ENCODE results near the gene SLC24A3. TPM values are rescaled to one million over a fixed set of nuclear protein-coding genes. Genes with fewer than 3 reads are reported as not detected.

Gene SLC24A3
- total and polyA plus RNA-seq, 7 donors, result 0.92 to 20.8 (median 13.5) TPM

DNA sequence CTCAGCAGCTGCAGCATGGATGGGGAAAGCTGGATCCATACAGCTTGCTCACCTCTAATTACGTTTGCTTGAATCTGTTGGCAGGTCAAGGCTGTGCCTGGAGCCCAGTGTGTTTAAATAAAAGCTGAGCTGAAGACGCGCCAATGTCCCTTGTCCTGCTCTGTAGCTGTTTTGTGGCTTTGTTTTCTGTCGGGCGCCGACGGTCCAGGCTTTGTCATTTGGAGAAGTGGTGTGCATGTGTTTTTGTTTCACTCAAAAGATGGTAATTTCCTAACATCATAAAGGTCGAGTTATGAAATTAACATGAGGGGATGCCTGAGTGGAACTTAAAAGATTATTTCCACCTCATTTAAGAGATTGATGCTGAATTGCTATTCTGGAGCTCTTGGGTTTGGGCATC is 107.6 kb downstream of the SLC24A3 start:
- intact Hi-C loops (cut with DNase I), result no loop called here
- peaks cover 0 to 10% (median 0%) of the 10 kb centered on the region in 4 donors for H3K4me1 ChIP-seq
- no peak overlapping the region for H3K4me3 ChIP-seq
- TF ChIP-seq POLR2A (IDR thresholded peaks at IDR 0.05), result no peak
- no peak for TF ChIP-seq EP300 (IDR thresholded peaks at IDR 0.05)
- TF ChIP-seq, protein P1, sequence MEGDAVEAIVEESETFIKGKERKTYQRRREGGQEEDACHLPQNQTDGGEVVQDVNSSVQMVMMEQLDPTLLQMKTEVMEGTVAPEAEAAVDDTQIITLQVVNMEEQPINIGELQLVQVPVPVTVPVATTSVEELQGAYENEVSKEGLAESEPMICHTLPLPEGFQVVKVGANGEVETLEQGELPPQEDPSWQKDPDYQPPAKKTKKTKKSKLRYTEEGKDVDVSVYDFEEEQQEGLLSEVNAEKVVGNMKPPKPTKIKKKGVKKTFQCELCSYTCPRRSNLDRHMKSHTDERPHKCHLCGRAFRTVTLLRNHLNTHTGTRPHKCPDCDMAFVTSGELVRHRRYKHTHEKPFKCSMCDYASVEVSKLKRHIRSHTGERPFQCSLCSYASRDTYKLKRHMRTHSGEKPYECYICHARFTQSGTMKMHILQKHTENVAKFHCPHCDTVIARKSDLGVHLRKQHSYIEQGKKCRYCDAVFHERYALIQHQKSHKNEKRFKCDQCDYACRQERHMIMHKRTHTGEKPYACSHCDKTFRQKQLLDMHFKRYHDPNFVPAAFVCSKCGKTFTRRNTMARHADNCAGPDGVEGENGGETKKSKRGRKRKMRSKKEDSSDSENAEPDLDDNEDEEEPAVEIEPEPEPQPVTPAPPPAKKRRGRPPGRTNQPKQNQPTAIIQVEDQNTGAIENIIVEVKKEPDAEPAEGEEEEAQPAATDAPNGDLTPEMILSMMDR (IDR thresholded peaks at IDR 0.05), result no peak
- no peak for TF ChIP-seq POLR2AphosphoS5 (IDR thresholded peaks at IDR 0.05)
- no peak for DNase-seq
- H3K9me3 ChIP-seq, result no peaks in the 10 kb centered on the region
- 73 to 83% methylated on average over 8 of the region's 8 CpGs for WGBS, 2 donors
- no peaks in the 10 kb centered on the region for H3K36me3 ChIP-seq
- H3K27ac ChIP-seq, result no peak overlapping the region
- no peaks in the 10 kb centered on the region for H3K27me3 ChIP-seq

DNA sequence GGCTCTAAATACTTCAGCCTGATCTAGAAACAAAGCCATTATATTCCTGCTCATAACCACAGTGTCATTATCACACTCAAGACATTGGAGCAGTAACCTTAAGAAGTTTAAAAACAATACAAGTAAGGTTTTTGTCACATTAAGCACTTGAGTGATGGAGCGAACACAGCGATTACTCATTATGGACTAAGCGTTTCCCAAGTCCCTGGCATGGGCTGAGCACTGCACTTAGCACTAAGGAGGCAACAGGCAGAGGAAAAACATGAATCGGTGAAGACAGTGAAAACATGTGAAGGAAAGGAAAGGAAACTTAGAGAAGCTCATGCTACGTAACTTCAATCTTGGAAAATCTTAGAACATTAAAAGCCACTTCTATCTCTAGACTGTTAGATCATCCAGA is 108.7 kb downstream of the SLC24A3 start:
- H3K27me3 ChIP-seq, result no peaks in the 10 kb centered on the region
- H3K4me3 ChIP-seq, result no peak overlapping the region
- TF ChIP-seq, protein P1 (IDR thresholded peaks at IDR 0.05), result no peak
- TF ChIP-seq POLR2A (IDR thresholded peaks at IDR 0.05) (no peak), POLR2AphosphoS5 (IDR thresholded peaks at IDR 0.05) (no peak), EP300 (IDR thresholded peaks at IDR 0.05) (no peak)
- H3K36me3 ChIP-seq, result no peaks in the 10 kb centered on the region
- intact Hi-C loops (cut with DNase I), result no loop called here
- no peak for DNase-seq
- no peak overlapping the region for H3K27ac ChIP-seq
- no peaks in the 10 kb centered on the region for H3K9me3 ChIP-seq
- 88 to 94% methylated on average over 5 of the region's 5 CpGs for WGBS, 2 donors
- H3K4me1 ChIP-seq, result peaks cover 0 to 10% (median 0%) of the 10 kb centered on the region in 4 donors

GRCh38 chr20:19322061-19322985 is 109.9 kb downstream of the SLC24A3 start:
- TF ChIP-seq, protein P1 (IDR thresholded peaks at IDR 0.05), result no peak
- no peak for TF ChIP-seq POLR2A (IDR thresholded peaks at IDR 0.05)
- TF ChIP-seq EP300 (IDR thresholded peaks at IDR 0.05), result no peak
- TF ChIP-seq POLR2AphosphoS5 (IDR thresholded peaks at IDR 0.05), result no peak
- no peak for DNase-seq

DNA sequence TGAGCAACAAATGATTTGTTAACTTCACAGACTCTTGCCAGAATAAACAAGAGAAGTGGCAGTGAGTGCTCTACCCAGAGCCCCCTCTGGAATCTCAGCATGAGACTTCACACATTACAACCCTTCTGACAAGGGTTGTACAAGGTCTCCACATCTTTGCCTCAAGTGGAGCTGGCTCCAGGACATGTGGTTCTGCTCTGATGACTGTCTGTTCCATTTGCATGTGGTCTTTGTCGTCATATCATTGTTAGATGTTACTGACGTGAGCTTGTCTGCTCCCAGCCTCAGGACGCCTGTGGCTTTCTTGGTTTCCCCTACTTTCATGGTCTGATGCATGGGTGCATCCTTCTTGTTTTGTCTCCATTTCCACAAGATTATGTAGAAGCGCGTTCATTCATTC is 115.0 kb downstream of the SLC24A3 start:
- intact Hi-C loops (cut with DNase I), result no loop called here
- Histone ChIP-seq H3K4me3 (no peak overlapping the region), H3K4me1 (peaks cover 0 to 4% (median 0%) of the 10 kb centered on the region in 4 donors), H3K36me3 (no peaks in the 10 kb centered on the region), H3K9me3 (no peaks in the 10 kb centered on the region), H3K27me3 (no peaks in the 10 kb centered on the region), H3K27ac (no peak overlapping the region)
- 66 to 89% methylated on average over 5 of the region's 5 CpGs for WGBS, 2 donors
- no peak for DNase-seq
- TF ChIP-seq POLR2AphosphoS5 (IDR thresholded peaks at IDR 0.05) (no peak), POLR2A (IDR thresholded peaks at IDR 0.05) (no peak), EP300 (IDR thresholded peaks at IDR 0.05) (no peak)
- TF ChIP-seq, protein P1 (IDR thresholded peaks at IDR 0.05), result no peak

More at GRCh38 chr20:19322061-19322985, 109.9 kb downstream of the SLC24A3 start:
- intact Hi-C loops (cut with DNase I), result no loop called here
- H3K9me3 ChIP-seq, result no peaks in the 10 kb centered on the region
- WGBS, 2 donors, result 94 to 95% methylated on average over 11 to 12 of the region's 12 CpGs
- H3K27me3 ChIP-seq, result no peaks in the 10 kb centered on the region
- H3K4me1 ChIP-seq, result peaks cover 0 to 3% (median 0%) of the 10 kb centered on the region in 4 donors
- H3K27ac ChIP-seq, result no peak overlapping the region
- H3K4me3 ChIP-seq, result no peak overlapping the region
- H3K36me3 ChIP-seq, result no peaks in the 10 kb centered on the region

Measured in sigmoid colon (tissue), 7 donors.